ENCODE results near the gene SCAMP3. TPM values are rescaled to one million over a fixed set of nuclear protein-coding genes. Genes with fewer than 3 reads are reported as not detected.

Gene SCAMP3
- total RNA-seq, 1 donor from 2014 or later = 78.6 TPM

DNA sequence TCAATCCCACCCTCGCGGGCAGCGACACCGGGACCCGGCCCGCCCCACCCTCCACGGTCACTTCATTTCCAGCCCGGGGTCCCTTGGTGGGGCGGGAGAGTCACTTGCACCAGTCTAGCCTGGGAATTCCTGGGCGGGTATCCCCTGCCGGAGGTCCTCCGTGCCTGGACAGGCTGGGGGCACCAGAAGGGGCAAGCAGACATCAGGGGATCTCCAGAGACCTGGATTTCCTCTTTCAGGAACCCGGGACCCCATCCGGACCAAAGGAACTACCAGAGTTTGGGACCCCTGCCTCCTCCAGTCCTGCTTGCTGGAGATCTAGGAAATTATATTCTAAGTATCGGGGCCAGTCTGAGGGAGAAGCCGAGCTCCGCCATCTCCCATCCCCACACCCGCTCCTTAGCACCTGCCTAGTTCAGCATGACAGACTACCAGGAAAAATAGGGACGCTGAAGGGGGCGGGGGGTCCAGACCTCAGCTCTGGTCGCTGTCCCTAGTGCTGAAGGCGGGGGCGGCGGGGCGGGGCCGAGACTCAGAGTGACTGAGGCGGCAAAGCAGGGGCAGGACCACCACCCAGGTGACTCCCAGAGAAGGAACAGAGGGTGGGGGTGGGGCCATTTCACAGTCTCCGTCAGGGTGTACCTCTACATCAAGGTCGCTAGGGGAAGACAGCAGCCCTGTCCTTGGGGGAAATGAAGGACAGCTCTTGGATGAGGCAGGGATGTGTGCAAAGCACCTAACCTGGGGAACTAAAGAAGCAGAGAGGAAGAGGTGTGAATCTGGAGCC lies 15.9 kb upstream of the SCAMP3 start:
- Mint-ChIP-seq H3K4me1 (peaks cover 30% of the 10 kb centered on the region), H3K9me3 (no peaks in the 10 kb centered on the region), H3K36me3 (ENCODE audit: low read depth) (peaks cover 2% of the 10 kb centered on the region), H3K4me3 (peak overlapping the region; percentile 79), H3K27me3 (no peaks in the 10 kb centered on the region), H3K27ac (no peak overlapping the region)
- ChIA-PET CTCF (interaction anchor here (0.8 to 1.4 kb wide), 4 partner anchors 27 to 84 kb away, joined by 3 to 6 read pairs (median 4); partner anchors contain the start of gene FDPS), POLR2A (interaction anchor here (0.5 to 1.5 kb wide), 3 partner anchors 16 to 43 kb away, joined by 3 to 5 read pairs (median 4); partner anchors contain the start of genes FDPS, RUSC1 and SCAMP3)
- ATAC-seq (ENCODE audit: low read depth) (peak; percentile 16), DNase-seq (peak; percentile 66)
- intact Hi-C loops (cut with micrococcal nuclease) = loop anchor here (1.0 to 10.0 kb wide), 6 partner anchors 16 to 287 kb away; partner anchors contain the start of genes ASH1L, FDPS and SCAMP3
- TF ChIP-seq, protein P1, sequence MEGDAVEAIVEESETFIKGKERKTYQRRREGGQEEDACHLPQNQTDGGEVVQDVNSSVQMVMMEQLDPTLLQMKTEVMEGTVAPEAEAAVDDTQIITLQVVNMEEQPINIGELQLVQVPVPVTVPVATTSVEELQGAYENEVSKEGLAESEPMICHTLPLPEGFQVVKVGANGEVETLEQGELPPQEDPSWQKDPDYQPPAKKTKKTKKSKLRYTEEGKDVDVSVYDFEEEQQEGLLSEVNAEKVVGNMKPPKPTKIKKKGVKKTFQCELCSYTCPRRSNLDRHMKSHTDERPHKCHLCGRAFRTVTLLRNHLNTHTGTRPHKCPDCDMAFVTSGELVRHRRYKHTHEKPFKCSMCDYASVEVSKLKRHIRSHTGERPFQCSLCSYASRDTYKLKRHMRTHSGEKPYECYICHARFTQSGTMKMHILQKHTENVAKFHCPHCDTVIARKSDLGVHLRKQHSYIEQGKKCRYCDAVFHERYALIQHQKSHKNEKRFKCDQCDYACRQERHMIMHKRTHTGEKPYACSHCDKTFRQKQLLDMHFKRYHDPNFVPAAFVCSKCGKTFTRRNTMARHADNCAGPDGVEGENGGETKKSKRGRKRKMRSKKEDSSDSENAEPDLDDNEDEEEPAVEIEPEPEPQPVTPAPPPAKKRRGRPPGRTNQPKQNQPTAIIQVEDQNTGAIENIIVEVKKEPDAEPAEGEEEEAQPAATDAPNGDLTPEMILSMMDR (IDR thresholded peaks at IDR 0.05) = no peak

DNA sequence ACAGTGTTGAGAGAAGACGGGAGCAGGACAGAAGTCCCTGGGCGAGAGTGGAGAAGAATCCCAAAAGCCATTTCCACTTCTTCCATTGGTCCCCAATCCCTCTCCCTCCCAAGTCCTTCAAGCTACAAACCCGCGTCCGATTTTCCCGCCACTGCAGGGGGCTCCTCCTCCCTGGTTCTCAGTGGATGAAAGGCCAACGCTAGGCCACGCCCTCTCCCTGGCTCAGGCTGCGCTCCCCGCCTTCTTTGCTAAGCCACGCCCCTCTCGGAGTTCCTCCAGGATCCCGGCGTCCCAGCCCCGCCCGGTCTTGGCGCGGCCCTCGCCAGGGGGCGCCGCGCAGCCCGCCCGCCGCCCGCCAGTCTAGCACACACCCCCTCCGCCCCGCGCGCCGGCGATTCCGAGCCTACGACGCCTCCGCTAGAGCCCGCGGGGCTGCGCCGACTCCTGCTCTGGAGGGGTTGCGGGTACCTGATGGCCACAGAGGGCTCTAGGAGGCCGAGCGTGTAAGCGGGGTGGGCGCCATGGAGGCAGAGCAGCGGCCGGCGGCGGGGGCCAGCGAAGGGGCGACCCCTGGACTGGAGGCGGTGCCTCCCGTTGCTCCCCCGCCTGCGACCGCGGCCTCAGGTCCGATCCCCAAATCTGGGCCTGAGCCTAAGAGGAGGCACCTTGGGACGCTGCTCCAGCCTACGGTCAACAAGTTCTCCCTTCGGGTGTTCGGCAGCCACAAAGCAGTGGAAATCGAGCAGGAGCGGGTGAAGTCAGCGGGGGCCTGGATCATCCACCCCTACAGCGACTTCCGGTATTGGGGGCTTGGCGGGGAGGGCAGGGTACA lies 15.1 kb upstream of the SCAMP3 start, which contains the start of gene HCN3:
Gene HCN3, plus strand, starts transcription at position 394 of the 832 bp plus-strand sequence. Its CDS starts 128 bp downstream, at position 522.
- Mint-ChIP-seq H3K27ac (no peak within 1 kb of the TSS), H3K27me3 (no peaks in the 10 kb centered on the region), H3K36me3 (ENCODE audit: low read depth) (peaks cover 6% of the 10 kb centered on the region), H3K9me3 (no peaks in the 10 kb centered on the region), H3K4me1 (peaks cover 36% of the 10 kb centered on the region), H3K4me3 (peak within 1 kb of the TSS; percentile 79)
- TF ChIP-seq, protein P1 (IDR thresholded peaks at IDR 0.05) = no peak
- peak; percentile 72 for ATAC-seq (ENCODE audit: low read depth)
- POLR2A ChIA-PET = interaction anchor here (0.5 to 1.9 kb wide), 6 partner anchors 15 to 50 kb away, joined by 3 to 7 read pairs (median 4); partner anchors contain the start of genes FDPS, RUSC1 and SCAMP3
- intact Hi-C loops (cut with micrococcal nuclease) = loop anchor here (1.0 to 10.0 kb wide), 6 partner anchors 15 to 288 kb away; partner anchors contain the start of genes ASH1L, FDPS and SCAMP3
- CTCF ChIA-PET = interaction anchor here (1.0 to 1.4 kb wide), 4 partner anchors 27 to 84 kb away, joined by 3 to 6 read pairs (median 4); no protein-coding TSS in a partner anchor
- DNase-seq = peak; percentile 93

DNA sequence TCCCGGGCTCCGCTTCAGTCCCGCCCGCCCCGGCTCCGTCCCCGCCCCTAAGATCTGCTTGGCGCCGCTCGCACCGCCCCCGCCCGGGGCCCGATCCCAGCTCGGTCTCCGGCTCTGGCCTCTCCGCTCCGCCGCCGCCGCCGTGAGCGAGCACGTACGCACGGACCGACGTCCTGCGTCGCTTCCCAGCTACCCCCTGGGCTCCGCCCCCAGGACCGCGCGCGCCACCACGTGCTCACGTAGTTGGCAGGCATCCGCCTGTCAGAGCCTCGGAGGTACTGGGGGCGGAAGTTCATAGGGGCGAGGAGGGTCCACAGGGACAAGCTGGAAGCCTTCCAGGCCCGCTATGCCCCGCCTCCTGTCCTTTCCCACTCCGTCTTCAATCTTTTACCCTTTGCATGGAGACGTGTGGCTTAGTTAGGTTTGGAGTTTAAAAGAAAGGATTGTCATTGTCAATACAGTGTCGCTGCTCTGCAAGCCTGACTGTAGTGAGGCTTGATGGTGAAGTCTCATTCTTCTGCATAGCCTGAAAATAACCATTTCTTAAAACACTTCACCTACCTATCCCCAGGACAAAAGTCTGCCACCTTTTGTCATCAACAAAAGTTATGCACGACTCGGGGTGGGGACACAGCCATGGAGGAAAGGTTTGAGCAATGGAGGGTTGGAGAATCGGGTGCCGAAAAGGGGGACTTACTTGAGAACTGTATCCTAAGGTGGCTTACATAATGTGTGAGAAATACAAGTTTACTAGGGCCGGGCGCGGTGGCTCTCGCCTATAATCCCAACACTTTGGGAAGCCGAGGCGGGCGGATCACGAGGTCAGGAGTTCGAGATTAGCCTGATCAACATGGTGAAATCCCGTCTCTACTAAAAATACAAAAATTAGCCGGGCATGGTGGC lies 11.4 kb upstream of the SCAMP3 start, which contains the start of gene CLK2:
Gene CLK2, minus strand, starts transcription at position 162 of the 903 bp plus-strand sequence. CDS start 2,527 bp downstream, outside the sequence.
- Mint-ChIP-seq H3K36me3 (ENCODE audit: low read depth) (peaks cover 35% of the 10 kb centered on the region), H3K27ac (peak within 1 kb of the TSS; percentile 91), H3K27me3 (no peaks in the 10 kb centered on the region), H3K4me1 (peaks cover 49% of the 10 kb centered on the region), H3K4me3 (peak within 1 kb of the TSS; percentile 94), H3K9me3 (no peaks in the 10 kb centered on the region)
- intact Hi-C loops (cut with micrococcal nuclease) = loop anchor here (1.0 to 10.0 kb wide), 6 partner anchors 11 to 291 kb away; partner anchors contain the start of genes ASH1L, ENTREP3, FDPS and SCAMP3
- DNase-seq (peak; percentile 96), ATAC-seq (ENCODE audit: low read depth) (peak; percentile 79)
- ChIA-PET CTCF (interaction anchor here (0.7 to 4.3 kb wide), 4 partner anchors 10 to 50 kb away, joined by 3 to 21 read pairs (median 10); partner anchors contain the start of gene FDPS), POLR2A (interaction anchor here (0.6 to 2.4 kb wide), 33 partner anchors 10 to 634 kb away, joined by 3 to 52 read pairs (median 5); partner anchors contain the start of genes CKS1B, ENTREP3, FDPS and MTX1)
- TF ChIP-seq, protein P1 (IDR thresholded peaks at IDR 0.05) = no peak

Measured in activated B cell treated with CpG ODN at 0.5 μM for 24 hours (primary cell).